Measurements from ENCODE around the gene CLEC4G.
A peak's percentile ranks its signal among the peaks of the same experiment; 100 is the strongest.

CLEC4G gene

DNA sequence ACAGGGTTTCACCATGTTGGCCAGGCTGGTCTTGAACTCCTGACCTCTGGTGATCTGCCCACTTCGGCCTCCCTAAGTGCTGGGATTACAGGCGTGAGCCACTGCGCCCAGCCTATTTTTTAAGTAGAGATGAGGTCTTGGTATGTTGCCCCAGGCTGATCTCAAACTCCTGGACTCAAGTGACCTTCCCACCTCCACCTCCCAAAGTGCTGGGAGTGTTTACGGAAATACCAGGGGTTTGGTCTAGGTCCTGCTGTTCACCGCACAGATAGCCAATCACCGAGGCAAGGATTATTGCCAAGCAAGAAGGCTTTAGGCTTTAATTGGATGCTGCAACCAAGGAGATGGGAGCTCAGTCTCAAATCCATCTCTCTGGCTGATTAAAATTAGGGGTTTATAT is 11.6 kb downstream of the CLEC4G start:
- no peak for DNase-seq

DNA sequence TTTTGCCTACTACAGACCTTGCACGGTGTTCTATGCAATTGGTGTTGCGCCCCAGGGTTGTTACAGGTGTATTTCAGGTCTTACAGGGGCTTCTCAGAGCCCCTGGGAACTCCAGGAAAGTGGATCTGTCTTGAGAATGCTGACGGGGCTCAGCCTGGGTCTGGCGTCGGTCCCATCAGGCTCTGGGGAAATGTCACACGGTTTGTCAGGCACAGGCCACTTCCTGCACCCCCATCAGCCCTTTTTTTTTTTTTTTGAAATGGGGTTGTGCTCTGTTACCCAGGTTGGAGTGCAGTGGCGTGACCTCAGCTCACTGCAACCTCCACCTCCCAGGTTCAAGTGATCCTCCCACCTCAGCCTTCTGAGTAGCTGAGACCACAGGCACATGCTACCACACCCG is 13.2 kb downstream of the CLEC4G start:
- DNase-seq, result no peak

DNA sequence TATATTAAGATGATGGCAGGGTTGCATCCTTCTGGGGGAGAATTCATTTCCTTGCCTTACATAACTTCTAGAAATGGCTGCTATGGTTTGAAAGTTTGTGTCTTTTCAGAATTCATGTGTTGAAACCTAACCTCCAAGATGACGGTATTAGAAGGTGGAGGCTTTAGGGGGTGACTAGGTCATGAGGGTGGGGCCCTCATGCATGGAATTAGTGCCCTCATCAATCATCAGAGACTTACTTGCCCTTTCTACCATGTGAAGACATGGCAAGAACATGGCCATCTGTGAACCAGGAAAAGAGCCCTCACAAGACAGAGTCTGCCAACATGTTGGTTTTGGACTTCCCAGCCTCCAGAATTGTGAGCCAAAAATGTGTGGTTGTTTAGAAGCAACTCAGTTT is 15.1 kb downstream of the CLEC4G start:
- DNase-seq, result no peak

DNA sequence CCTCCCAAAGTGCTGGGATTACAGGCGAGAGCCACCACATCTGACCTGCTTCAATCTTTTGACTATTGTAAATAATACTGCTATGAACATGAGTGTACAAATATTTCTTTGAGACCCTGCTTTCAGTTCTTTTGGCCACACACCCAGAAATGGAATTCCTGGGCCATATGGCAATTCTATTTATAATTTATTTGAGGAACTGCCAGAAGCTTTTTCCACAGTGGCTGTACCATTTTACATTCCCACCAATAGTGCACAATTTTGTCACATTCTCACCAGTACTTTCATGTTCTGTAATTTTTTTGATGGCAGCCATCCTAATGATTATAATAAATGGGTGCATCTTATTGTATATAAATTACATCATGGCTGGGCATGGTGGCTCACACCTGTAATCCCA is 16.2 kb downstream of the CLEC4G start:
- no peak for DNase-seq

DNA sequence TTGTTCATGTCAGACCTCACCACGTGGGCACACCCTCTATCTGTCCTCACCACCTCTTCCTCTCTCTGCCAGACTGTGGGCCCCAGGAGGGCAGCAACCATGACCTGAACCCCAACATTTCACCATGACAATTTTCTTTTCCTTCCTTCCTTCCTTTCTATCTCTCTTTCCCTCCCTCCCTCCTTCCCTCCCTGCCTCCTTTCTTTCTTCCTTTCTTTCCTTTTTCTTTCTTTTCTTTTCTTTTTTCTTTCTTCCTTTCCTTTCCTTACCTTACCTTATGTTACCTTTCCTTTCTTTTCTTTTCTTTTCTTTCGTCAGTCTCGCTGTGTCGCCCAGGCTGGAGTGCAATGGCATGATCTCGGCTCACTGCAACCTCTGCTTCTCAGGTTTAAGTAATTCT is 21.3 kb downstream of the CLEC4G start:
- no peak for DNase-seq

DNA sequence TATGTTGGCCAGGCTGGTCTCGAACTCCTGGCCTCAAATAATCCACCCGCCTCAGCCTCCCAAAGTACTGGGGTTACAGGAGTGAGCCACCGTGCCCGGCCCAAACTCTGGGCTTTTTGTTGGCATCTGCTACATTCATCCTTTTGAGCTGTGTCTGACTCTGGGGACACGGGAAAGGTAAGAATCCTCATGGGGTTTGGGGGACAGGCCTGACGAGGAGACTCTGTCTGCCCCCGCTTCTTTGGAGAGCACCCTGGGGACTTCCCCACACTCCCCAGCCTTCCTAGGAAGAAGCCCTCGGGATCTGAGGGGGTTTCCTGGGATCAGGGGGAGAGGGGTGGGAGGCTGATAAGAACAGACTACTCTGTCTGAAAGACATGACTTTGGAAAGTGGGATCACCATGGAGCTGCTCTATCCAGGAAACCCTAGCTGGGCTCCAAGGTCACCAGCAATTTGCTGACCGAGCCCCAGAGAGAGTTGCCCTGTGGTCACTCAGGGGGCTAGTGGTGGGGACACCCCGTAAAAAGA is 21.9 kb downstream of the CLEC4G start:
- DNase-seq, result no peak

DNA sequence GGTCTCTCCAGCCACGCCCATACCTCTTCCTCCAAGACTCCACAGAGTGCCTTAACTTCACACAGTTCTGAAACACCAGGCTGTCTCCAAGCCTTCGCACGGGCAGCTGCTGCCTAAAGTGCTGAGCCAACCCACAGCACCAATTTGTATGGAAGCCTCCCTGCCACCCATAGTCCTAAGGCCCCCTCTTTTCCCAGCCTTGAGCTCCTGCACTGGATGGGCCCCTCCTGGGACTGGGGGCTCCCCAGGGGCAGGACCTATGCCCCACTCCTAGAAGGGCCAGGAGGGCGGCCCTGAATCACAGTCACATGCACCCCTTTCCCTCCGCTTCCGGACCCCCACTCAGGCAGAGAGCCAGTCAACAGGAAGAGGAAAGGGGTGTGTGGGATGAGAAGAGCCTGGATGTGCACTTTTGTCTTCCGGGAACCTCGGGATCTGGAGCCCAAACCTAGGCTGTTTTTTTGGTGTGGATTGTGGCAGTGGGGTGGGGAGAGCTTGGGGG is 24.9 kb downstream of the CLEC4G start:
- DNase-seq, result no peak

DNA sequence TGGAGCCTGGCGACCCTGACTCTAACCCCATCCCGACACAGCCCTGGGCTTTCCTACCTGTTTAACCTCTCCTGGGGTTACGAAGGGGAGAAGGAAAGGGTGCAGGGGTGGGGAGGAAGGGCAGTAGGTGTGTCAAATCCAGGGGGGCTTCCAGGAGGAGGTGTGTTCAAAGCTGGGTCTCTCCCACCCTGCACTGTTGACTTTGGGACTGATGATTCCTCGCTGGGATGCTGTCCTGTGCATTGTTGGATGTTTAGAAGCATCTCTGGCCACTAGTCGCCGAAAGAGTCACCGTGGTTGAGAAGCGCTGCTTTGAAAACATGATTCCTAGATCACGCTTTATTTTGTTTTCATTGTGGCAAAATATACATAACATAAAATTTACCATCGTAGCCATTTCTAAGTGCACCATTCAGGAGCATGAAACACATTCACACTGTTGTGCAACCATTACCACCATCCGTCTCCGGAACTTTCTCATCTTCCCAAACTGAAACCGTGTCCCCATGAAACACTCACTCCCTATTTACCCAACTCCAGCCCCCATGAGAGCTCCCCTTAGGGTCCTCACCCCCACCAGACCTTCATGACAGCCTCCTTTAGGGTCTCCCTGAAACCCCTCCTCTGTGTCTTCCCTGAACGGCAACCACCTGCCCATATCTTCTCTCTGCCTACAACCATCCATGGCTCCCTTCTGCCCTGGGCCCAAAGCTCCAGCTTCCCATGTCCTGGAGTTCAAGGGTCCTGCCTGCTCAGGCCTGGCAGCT is 25.5 kb downstream of the CLEC4G start:
- DNase-seq, result no peak

DNA sequence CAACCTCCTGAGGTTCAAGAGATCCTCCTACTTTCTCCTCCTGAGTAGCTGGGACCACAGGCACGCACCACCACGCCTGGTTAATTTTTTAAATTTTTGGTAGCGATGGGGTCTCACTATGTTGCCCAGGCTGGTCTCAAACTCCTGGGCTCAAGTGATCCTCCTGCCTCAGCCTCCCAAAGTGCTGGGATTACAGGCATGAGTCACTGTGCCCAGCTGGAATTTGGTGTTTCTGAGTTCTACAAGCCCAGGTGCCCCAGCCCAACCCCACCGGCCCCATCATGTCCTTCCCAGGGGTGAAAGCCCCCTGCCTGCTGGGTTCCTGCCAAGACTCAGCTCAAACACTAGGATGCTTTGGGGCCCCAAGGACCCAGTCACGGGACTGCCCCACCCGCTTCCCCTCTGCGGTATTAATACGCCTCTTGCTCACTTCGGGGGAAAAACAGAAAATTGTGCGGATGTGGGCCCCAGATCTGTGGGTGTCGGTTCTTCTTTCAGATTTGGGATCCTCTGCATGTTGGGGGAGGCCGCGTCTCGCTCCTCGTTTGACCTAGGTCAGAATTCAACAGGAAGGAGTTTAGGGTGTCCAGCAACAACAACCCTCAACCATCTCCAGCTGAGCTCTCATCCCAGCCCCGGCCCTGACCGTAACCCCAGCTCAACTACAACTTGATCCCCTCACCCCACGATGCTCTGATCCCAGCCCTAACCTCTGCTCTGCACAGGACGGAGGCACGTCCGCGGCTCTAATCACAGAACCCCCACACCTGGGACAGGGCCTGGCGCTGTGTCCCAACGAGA is 26.3 kb downstream of the CLEC4G start:
- peak in 1 of 2 donors; percentile 4 for DNase-seq

DNA sequence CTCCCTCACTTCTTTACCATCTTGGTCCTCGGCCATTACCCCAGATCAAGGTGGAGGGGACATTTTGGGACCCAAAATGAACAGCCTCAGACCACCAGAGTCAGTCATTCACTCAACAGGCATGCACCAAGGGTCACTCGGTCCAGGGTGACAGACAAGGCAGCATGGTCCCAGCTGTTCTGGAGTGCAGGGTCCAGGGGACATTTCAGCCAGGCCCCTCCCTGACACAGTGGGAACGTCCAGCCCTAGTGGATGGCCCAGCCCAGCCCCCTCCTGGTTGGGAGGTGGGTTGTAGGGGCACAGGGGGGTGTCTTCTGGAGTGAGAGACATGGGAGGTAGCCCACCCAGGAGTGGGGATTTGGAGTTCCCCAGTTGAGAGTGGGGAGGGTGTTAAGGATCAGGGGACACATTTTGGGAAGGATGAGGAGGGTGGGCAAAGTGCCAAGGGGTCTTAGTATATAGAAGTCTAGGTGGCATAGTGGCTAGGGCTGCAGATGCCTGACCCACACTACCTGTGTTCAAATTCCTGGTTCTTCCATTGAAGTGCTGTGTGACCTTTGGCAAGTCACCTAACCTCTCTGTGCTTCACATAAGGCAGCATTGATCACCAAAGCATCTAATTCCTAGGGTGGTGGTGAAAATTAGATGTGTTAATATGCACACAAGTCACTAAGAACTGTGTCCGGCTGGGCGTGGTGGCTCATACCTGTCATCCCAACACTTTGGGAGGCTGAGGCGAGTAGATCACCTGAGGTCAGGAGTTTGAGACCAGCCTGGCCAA is 27.4 kb downstream of the CLEC4G start:
- no peak for DNase-seq

DNA sequence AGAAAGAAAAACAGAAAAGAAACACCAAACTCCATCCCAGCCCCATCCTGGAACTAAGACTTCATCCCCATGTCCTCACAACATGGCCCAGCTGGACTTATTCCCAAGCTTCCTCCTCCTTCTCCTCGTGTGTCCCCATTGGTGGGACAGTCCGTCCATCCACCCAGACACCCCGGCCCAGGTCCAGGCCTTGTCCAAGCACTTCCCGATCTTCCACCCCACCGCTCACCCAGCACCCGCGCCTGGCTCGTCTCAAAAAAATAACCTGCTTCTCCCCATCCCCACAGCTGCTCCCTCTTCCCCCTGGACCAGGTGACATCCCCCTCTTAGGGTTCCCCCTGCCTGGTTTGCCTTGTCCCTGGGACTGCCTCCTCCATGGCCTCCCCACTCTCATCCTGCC is 28.6 kb downstream of the CLEC4G start:
- no peak for DNase-seq

DNA sequence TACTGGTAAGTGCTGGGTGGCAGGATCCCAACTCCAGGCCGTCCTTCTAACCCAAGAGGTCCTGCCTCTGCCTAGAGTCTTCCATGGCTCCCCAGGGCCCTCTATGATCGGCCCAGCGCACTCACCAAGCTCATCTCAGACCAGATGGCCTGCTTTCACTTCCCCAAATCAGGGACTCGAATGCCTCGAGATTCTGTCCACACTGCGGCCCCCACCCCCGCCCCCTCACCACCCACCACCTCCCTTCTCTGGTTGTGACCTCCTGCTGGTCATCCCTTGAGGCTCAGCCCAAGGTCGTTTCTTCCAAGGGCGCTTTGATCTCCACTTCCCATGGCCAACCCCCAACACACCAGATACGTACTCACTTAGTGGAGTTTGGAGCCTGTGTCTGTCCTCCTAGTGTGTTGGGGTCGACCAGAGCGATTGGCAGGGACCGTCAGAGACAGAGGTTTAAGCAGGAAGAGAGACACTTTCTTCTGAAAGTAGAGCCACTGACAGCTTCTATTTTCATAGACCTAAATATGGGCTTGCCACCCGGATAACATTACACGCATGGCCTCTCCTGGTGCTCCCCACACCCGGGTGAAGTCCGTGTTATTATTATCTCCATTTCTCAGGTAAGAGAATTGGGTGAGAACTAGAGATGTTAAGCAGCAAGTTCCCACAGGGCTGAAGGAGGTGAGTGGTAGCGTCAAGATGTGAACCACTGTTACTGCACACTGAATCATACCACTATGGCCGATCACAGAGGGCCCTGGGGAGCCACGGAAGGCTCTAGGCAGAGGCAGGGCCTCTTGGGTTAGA is 30.1 kb downstream of the CLEC4G start, which contains the start of gene FCER2:
Gene FCER2, minus strand, starts transcription at position 478 of the 804 bp plus-strand sequence. CDS start 2,371 bp downstream, outside the sequence.
- DNase-seq, result no peak

DNA sequence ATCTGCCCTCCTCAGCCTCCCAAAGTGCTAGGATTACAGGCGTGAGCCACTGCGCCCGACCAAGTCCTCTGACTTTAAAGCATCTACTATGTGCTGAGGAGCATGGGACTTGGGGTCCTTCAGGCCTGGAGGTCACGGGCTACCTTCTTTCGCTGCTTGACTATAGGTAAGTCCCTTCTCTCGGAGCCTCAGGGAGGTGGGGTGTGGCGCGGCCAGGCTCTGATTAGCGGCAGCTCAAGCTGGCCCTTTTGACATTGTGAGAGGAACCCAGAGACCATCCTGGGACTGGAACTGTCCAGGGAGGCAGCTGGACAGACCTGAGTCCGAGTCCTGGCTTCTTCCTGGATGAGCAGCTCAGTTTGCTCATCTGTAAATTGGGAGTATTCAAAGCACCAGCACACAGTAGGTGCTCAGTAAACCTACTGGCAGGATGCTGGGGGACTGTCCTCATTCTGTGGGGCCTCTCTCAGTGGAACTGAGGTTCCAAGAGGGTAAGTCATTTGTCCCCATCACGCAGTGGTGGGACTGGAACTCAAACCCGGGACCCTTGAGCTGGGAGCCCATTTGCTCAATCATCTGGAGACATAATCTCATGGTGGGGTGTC is 30.8 kb downstream of the CLEC4G start:
- DNase-seq, result no peak

DNA sequence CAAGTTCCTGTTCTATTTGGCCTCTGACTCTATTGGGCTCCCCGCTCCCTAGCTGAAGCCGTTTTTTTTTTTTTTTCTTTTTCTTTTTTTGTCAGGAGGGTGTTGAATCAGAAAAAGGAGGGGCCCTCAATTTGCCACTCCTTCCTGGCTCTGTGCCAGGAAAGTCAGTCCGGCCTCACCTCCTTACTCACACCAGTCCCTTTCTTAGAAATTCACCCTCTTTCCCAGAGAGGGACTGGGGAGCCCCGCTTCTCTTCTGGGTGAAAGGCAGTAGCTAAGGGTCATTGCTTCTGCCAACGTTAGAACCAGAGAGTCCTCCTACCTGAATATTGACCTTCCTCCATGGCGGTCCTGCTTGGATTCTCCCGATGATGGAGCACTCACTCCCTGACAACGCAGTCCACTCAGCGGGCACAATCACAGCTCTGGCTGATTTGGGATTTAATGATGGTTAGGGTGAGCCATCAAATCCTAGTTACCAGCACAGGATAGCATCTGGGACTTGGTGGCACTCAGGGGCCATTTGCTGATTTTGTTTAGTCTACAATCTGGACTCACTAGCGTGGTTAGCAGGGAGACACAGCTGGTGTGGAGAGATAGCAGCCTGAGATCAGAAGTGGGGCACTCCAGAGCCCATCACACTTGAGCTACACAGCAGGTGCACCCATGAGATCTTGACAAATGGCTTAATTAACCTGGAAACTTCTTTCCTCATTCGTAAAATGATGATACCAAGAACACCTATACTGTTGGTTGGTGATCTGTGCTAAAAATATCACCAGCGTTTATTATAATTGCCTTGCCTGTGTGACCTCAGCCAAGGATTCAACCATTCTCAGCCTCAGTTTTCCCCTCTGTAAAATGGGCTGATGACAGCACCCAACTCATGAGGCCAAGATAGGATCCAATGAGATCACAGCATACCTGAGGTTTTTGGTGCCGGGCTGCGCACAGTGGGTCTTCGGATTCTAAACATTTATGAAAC is 32.2 kb downstream of the CLEC4G start:
- DNase-seq, result no peak

DNA sequence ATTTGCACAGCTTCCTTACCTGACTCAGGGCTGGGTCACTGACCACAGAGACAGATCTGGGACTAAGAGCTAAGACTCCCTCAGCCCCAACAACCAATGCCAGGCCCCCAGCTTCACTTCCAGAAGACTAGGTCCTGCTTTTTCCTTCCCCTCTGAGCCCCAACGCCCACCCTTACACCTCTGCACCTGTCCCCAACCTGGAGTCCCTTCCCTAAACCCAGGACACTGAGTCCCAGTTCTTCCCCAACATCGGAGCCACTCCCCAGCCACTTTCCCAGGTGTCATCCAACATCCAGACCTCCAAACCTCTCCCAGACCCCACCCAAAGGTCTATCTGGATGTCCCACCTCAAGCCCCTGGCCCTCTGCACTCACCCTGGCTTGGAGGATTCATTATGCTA is 32.9 kb downstream of the CLEC4G start:
- DNase-seq, result no peak

DNA sequence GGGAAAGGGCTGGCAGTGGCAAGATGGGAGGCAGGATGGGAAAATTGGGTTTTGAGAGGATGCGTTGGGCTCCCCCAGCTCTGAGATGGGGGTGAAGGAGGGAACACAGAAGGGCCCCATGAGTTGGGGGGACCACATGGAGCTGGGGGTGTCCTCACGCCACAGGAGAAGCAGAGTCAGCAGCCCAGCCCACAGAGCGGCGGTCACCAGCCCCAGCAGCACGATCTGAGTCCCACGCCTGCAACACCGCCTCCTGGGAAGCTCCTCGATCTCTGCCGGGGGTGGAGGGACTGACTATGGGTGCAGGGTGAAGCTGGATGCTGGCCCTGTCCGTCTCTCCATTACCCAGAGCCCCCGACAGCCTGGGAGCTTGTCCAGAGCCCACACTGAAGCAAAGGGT is 33.3 kb downstream of the CLEC4G start:
- no peak for DNase-seq

DNA sequence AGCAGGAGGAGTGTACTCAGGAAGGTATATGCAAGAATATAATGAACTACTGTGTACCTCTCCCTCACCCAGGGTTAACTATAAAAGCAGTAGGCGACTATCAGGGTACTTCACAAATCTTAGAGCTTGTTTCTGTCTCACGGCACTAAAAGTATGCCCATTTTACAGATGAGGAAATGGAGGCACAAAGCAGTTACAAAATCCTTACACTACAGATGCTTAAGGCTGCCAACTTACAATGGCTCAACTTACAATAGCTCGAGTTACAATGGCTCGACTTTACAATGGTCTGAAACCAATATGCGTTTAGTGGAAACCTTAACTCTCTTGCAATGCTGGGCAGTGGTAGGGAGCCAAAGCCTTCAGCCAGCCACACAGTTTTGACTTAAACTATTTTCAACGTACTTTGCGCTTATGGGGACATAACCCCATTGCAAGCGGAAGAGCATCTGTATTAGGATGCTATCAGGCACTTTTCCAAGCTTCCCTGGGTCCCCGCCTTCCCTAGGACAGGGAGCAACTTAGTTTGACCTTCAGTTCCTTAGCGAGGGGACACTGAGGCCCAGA is 34.1 kb downstream of the CLEC4G start:
- DNase-seq, result no peak

DNA sequence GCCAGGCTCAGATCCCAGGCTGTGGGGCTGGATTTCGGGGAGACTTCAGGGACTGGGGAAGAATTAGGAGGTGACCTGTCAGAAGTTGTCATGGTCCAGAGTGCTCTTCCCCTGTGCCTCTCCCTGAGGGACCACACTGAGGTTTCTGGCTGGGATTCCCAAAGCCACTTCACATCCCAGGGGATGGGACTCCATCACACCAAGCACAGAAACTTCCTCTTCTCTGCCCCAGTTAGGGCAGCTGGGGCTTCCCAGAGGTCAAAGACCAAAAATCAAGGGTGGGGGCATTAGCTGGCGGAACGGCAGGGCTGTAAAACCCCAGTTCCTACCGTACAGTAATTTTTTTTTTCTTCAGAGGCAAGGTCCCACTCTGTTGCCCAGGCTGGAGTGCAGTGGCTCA is 37.4 kb downstream of the CLEC4G start:
- no peak for DNase-seq

DNA sequence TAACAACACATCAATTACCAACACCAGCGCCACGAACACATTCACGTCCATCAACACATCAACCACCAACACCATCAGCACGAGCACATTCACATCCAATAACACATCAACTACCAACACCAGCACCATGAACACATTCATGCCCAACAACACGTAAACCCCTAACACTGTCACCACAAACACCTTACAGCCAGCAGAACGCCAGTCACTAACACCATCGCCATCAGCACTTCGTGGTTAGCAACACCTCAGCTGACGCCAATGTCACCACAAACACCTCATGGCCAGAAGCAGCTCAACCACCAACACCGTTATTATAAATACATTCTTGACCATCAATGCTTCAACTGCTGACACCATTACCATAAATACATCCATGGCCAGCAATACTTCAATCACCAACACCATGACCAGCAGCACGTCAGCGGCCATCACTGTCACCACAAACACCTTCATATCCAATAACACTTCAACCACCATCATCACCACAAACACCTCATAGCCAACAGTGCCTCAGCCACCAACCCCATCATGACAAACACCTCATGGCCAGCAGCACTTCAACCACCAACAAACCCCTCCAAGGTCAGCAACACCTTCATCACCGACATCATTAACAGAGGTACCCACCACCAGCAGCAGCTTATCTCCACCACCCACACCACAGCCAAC is 39.4 kb downstream of the CLEC4G start:
- DNase-seq, result no peak
